GM12878 (cell line): ENCODE results near the gene NLRP6. TPM values are rescaled to one million over a fixed set of nuclear protein-coding genes. Genes with fewer than 3 reads are reported as not detected.

Experiments
- CHD2 ChIP-seq: IDR thresholded peaks from 2 replicates; pipeline ENCODE4 v1.6.1; 2011; ENCODE audit warnings: low read depth, low read length, improper control_type of control experiment, borderline replicate concordance
- CHD4 ChIP-seq: fragments of 200-600 bp; sonication (generic); IDR thresholded peaks from 2 replicates; pipeline ENCODE4 v1.6.1; 2016; ENCODE audit warnings: mild to moderate bottlenecking
- CREB1 ChIP-seq: IDR thresholded peaks from 2 replicates; pipeline ENCODE4 v1.6.1; 2012; ENCODE audit warnings: low read depth, mild to moderate bottlenecking, inconsistent platforms
- E4F1 ChIP-seq: fragments of 450-650 bp; IDR thresholded peaks from 2 replicates; pipeline ENCODE4 v1.6.1; 2018; ENCODE audit warnings: borderline replicate concordance, mild to moderate bottlenecking; ENCODE audit not compliant: partially characterized antibody
- EED ChIP-seq: sonication (generic); IDR thresholded peaks from 2 replicates; pipeline ENCODE4 v1.6.1; 2016; ENCODE audit warnings: antibody characterized with exemption, low read depth
- ETV6 ChIP-seq, 2 experiments: fragments of 450-650 bp in 1 of 2; IDR thresholded peaks in 1 of 2; conservative IDR thresholded peaks in 1 of 2; 2 replicates each; pipeline ENCODE4 v1.6.1; 2014; ENCODE audit warnings: antibody characterized with exemption in 1 of 2, borderline replicate concordance in 1 of 2, low read depth in 1 of 2, mild to moderate bottlenecking in 1 of 2, moderate library complexity in 1 of 2
- HDAC2 ChIP-seq: fragments of 200-600 bp; sonication (generic); IDR thresholded peaks from 2 replicates; pipeline ENCODE4 v1.6.1; 2017
- HSF1 ChIP-seq: fragments of 150-350 bp; IDR thresholded peaks from 2 replicates; pipeline ENCODE4 v1.6.1; 2014; ENCODE audit warnings: mild to moderate bottlenecking, low read depth, low read length
- LARP7 ChIP-seq: fragments of 450-650 bp; IDR thresholded peaks from 2 replicates; pipeline ENCODE4 v1.6.1; 2017; ENCODE audit warnings: mild to moderate bottlenecking
- MLLT1 ChIP-seq: fragments of 450-650 bp; IDR thresholded peaks from 2 replicates; pipeline ENCODE4 v1.6.1; 2016; ENCODE audit warnings: mild to moderate bottlenecking
- MYC ChIP-seq: IDR thresholded peaks from 2 replicates; pipeline ENCODE4 v1.6.1; 2011; ENCODE audit warnings: mild to moderate bottlenecking, low read length, moderate library complexity, inconsistent platforms; ENCODE audit not compliant: insufficient read depth, insufficient replicate concordance, insufficient read length, severe bottlenecking
- NFYA ChIP-seq: IDR thresholded peaks from 2 replicates; pipeline ENCODE4 v1.6.1; 2011; ENCODE audit warnings: low read depth, mild to moderate bottlenecking, low read length, improper control_type of control experiment, borderline replicate concordance
- NR2C2 ChIP-seq: IDR thresholded peaks from 2 replicates; pipeline ENCODE4 v1.6.1; 2011; ENCODE audit warnings: borderline replicate concordance, low read depth; ENCODE audit not compliant: control insufficient read depth, insufficient read length
- POU2F2 ChIP-seq: IDR thresholded peaks from 3 replicates; pipeline ENCODE4 v1.6.1; 2011; ENCODE audit warnings: low read depth, mild to moderate bottlenecking, low read length, borderline replicate concordance
- RAD51 ChIP-seq: fragments of 450-650 bp; IDR thresholded peaks from 2 replicates; pipeline ENCODE4 v1.6.1; 2016; ENCODE audit warnings: moderate library complexity, mild to moderate bottlenecking, inconsistent platforms
- REST ChIP-seq: IDR thresholded peaks from 2 replicates; pipeline ENCODE4 v1.6.1; 2012; ENCODE audit warnings: mild to moderate bottlenecking, low read depth, low read length
- SIX5 ChIP-seq: IDR thresholded peaks from 2 replicates; pipeline ENCODE4 v1.6.1; 2011; ENCODE audit warnings: mild to moderate bottlenecking, low read depth, low read length, moderate library complexity; ENCODE audit not compliant: severe bottlenecking
- SMAD1 ChIP-seq: fragments of 450-650 bp; IDR thresholded peaks from 2 replicates; pipeline ENCODE4 v1.6.1; 2018; ENCODE audit warnings: mild to moderate bottlenecking, low read depth; ENCODE audit not compliant: partially characterized antibody
- TARDBP ChIP-seq: IDR thresholded peaks from 2 replicates; pipeline ENCODE4 v1.6.1; 2016; ENCODE audit warnings: borderline replicate concordance
- YY1 ChIP-seq: IDR thresholded peaks from 2 replicates; pipeline ENCODE4 v1.6.1; 2011; ENCODE audit warnings: low read depth, mild to moderate bottlenecking, low read length
- ZNF24 ChIP-seq: fragments of 450-650 bp; IDR thresholded peaks from 2 replicates; pipeline ENCODE4 v1.6.1; 2017; ENCODE audit warnings: antibody characterized with exemption, mild to moderate bottlenecking
- polyA plus RNA-seq, 11 experiments: library from polyadenylated mRNA; depleted of rRNA in 4 of 11; unstranded in 6 of 11; stranded (reverse) in 5 of 11; fragments of >200 nt; fragmentation: Nextera tagmentation in 4 of 11; fragmentation: Illumina TruSeq in 1 of 11; extraction: Ambion mirVana in 4 of 11; extraction: Trizol in 1 of 11; gene quantifications; 1 replicate in 1 of 11; 2 replicates in 10 of 11; pipeline versions ENCODE4 v1.2.1 to v1.2.3, GENCODE V29; 2011 to 2016; ENCODE audit warnings: inconsistent platforms in 2 of 11, missing spikeins in 2 of 11, low read depth in 1 of 11
- total RNA-seq, 4 experiments: library from RNA; depleted of rRNA in 3 of 4; stranded (reverse); fragments of >200 nt in 3 of 4; fragmentation: Illumina TruSeq in 1 of 4; extraction: Trizol in 1 of 4; gene quantifications; 2 replicates each; pipeline versions ENCODE4 v1.2.1 to v1.2.3, GENCODE V29; 2013 to 2021

NLRP6 gene
- total and polyA plus RNA-seq, 10 of the 15 experiments (the other 5 are each of a cell fraction or from before 2014, with no cell fraction given): 0.03 to 0.11 TPM; not detected in 8

- TF ChIP-seq CHD4 (0 out of 2 replicates have a peak, but pooled peaks have one; percentile 19), MYC (no peak), YY1 (peak; percentile 25; the same call in 1 of the 2 replicates), EED (peak; percentile 91), NR2C2 (no peak), REST (no peak), TARDBP (no peak), E4F1 (no peak), ZNF24 (peak; percentile 67; the same call in 1 of the 2 replicates), MLLT1 (peak; percentile 52; the same call in 1 of the 2 replicates), SMAD1 (peak; percentile 63), SIX5 (no peak), LARP7 (no peak), ETV6 (conservative IDR thresholded peaks at IDR 0.05 in 1 of 2, IDR thresholded peaks at IDR 0.05 in 1 of 2; ENCODE audit: borderline replicate concordance in 1 of 2, low read depth in 1 of 2) (peak in 1 of 2 experiments; percentile 86; a peak in 1 of 4 replicates), POU2F2 (peak; percentile 76; the same call in 2 of the 3 replicates), RAD51 (peak; percentile 98), NFYA (no peak), CHD2 (peak; percentile 81; the same call in 1 of the 2 replicates), HSF1 (no peak), CREB1 (peak; percentile 64), HDAC2 (no peak)
These were observed 8.9 kb upstream of the NLRP6 start (continued) for GRCh38 chr11:269146-269890.
